Heart left ventricle (tissue), 16 donors: ENCODE measurements around the gene FMNL1. TPM values are rescaled to one million over a fixed set of nuclear protein-coding genes. Genes with fewer than 3 reads are reported as not detected.
A peak's percentile ranks its signal among the peaks of the same experiment; 100 is the strongest.

Experiments
- ATAC-seq, 4 donors: fragments of 200-7000 bp; cut with Tn5 transposase; one replicate each; pipeline ENCODE4 v1.9.1; 2020 to 2022; ENCODE audit warnings: moderate library complexity in 4 of 4, mild to moderate bottlenecking in 3 of 4, moderate number of reproducible peaks in 1 of 4
- DNase-seq, 5 donors: peaks; one replicate each; pipeline ENCODE4 v3.0.0-alpha.2; 2020
- H3K27ac ChIP-seq, 12 donors: fragments of 200-600 bp; sonication (generic) in 4 of 12; one replicate each; pipeline versions ENCODE4 v1.5.0 to v1.8.0; 2016 to 2022; ENCODE audit warnings: mild to moderate bottlenecking in 2 of 12
- H3K27me3 ChIP-seq, 9 donors: fragments of 200-600 bp; sonication (generic) in 2 of 9; one replicate each; pipeline versions ENCODE4 v1.5.1 to v1.8.0; 2016 to 2022; ENCODE audit warnings: mild to moderate bottlenecking in 3 of 9
- H3K36me3 ChIP-seq, 9 donors: fragments of 200-600 bp; sonication (generic) in 2 of 9; one replicate each; pipeline versions ENCODE4 v1.5.0 to v1.8.0; 2018 to 2022; ENCODE audit warnings: mild to moderate bottlenecking in 2 of 9
- H3K4me1 ChIP-seq, 12 donors: fragments of 200-600 bp; sonication (generic) in 4 of 12; one replicate each; pipeline versions ENCODE4 v1.5.0 to v1.8.0; 2016 to 2022; ENCODE audit warnings: mild to moderate bottlenecking in 3 of 12
- H3K4me3 ChIP-seq, 12 donors: fragments of 200-600 bp; sonication (generic) in 4 of 12; one replicate each; pipeline versions ENCODE4 v1.5.0 to v1.8.0; 2017 to 2022; ENCODE audit warnings: mild to moderate bottlenecking in 9 of 12, moderate library complexity in 4 of 12
- H3K9me3 ChIP-seq, 12 donors: fragments of 200-600 bp; sonication (generic) in 4 of 12; one replicate each; pipeline versions ENCODE4 v1.5.0 to v1.8.0; 2016 to 2022; ENCODE audit warnings: mild to moderate bottlenecking in 1 of 12
- CTCF ChIP-seq, 12 donors: fragments of 200-600 bp; sonication (generic) in 4 of 12; IDR thresholded peaks; one replicate each; pipeline versions ENCODE4 v1.5.0 to v1.8.0; 2018 to 2022; ENCODE audit warnings: antibody characterized with exemption in 12 of 12, mild to moderate bottlenecking in 5 of 12
- POLR2A ChIP-seq, 2 donors: fragments of 450-650 bp; IDR thresholded peaks; one replicate each; pipeline ENCODE4 v1.6.1; 2017; ENCODE audit warnings: antibody characterized with exemption in 2 of 2, mild to moderate bottlenecking in 2 of 2, moderate library complexity in 2 of 2
- WGBS, 4 donors: extraction: QIAGEN DNeasy Blood & Tissue Kit in 2 of 4; methylation state at CpG; one replicate each; pipeline versions ENCODE4 v1.1.5 to v1.1.7; 2013 to 2018; 5-methylcytosine and 5-hydroxymethylcytosine counted together
- intact Hi-C, 10 donors: fragments of 100-400 bp; cut with DNase I; formaldehyde crosslinking; loops; one replicate each; pipeline versions ENCODE4 v1.11.1 to v1.14.2; 2022
- polyA plus RNA-seq, 2 donors: library from polyadenylated mRNA; stranded (reverse); fragments of 200-250 nt; gene quantifications; one replicate each; pipeline ENCODE4 v1.2.3, GENCODE V29; 2013
- total RNA-seq, 9 donors: library from RNA; depleted of rRNA in 2 of 9; stranded (reverse); fragments of >200 nt in 2 of 9; fragmentation: NEBNext Ultra II Directional in 3 of 9; extraction: Animal tissue kit (Norgen Biotek cat#: 25700) in 3 of 9; gene quantifications; one replicate each; pipeline versions ENCODE4 v1.1.0 to v1.2.4, GENCODE V29; 2016 to 2023
- donor health status: ischemic (EF 13 %, LVEDD 7.1; RV severe dilation, severe dysfunction).
- donor health status: healthy with polysubstance abuse.
- donor health status: DM: no; HTN: yes; CAD: no.
- donor health status: DM: no; HTN: no; CAD: no.
- donor health status: ischemic (EF 25% LVEDD 6.9; RV normal size, moderate dysfunction).
- donor health status: ischemic (EF 25% LVEDD 5.7; RV mildly dilated, moderate dysfunction).
- donor health status: healthy.
- donor health status: DM: yes; HTN: yes; CAD: no.
- donor health status: ischemic (EF 35%, LVEDD 5.7; RV mildly dilated, moderate dysfunction).
- donor health status: nonischemic (EF 11% LVEDD 7.7; RV severe dilation, severe dysfunction).
- donor health status: DM: yes; HTN: yes; CAD: no.
- donor health status: PGD.
- donor health status: ischemic (EF 29% LVEDD 5.4; RV normal size, mild dysfunction).
- donor health status: nonischemic (EF 23%, LVEDD 6.1; RV moderate dilation, normal function).

FMNL1 gene
- total and polyA plus RNA-seq, 11 donors, result 5.4 to 52.8 (median 8.7) TPM

- TF ChIP-seq CTCF (IDR thresholded peaks at IDR 0.05) (no peak), POLR2A (IDR thresholded peaks at IDR 0.05) (no peak)
- peak overlapping the region in 10 of 12 donors; percentile 11 to 98 (median 52) for H3K27ac ChIP-seq
- no peaks in the 10 kb centered on the region for H3K36me3 ChIP-seq
- H3K4me1 ChIP-seq, result peaks cover 0 to 81% (median 53%) of the 10 kb centered on the region in 12 donors
- H3K27me3 ChIP-seq, result no peaks in the 10 kb centered on the region
- WGBS, 4 donors, result 73 to 79% (median 78%) methylated on average over 7 to 9 of the region's 9 CpGs
- ATAC-seq (no peak), DNase-seq (peak in 2 of 5 donors; percentile 24 to 42)
- intact Hi-C loops, result loop anchor here in 4 of 10 donors (5.0 kb wide), 4 partner anchors 38 to 93 kb away; partner anchors contain the start of genes SPATA32 (in 3 of the 4) and MAP3K14 (in 1 of the 4)
- H3K9me3 ChIP-seq, result no peaks in the 10 kb centered on the region
- H3K4me3 ChIP-seq, result peak overlapping the region in 4 of 12 donors; percentile 6 to 78 (median 58)
Measured at GRCh38 chr17:45224671-45225050, 3.0 kb downstream of the FMNL1 start.

- Histone ChIP-seq H3K9me3 (no peaks in the 10 kb centered on the region), H3K27ac (peak overlapping the region in 10 of 12 donors; percentile 11 to 98 (median 56)), H3K4me3 (peak overlapping the region in 4 of 12 donors; percentile 6 to 78 (median 58)), H3K36me3 (no peaks in the 10 kb centered on the region), H3K4me1 (peaks cover 0 to 84% (median 58%) of the 10 kb centered on the region in 12 donors), H3K27me3 (no peaks in the 10 kb centered on the region)
- TF ChIP-seq CTCF (IDR thresholded peaks at IDR 0.05) (no peak), POLR2A (IDR thresholded peaks at IDR 0.05) (no peak)
- 64 to 73% (median 68%) methylated on average over 3 to 7 of the region's 7 CpGs for WGBS, 4 donors
- intact Hi-C loops, result loop anchor here in 1 of 10 donors (5.0 kb wide), 1 partner anchor 37 kb away; the partner anchor contains the start of gene SPATA32
- DNase-seq (peak in 2 of 5 donors; percentile 30 to 59), ATAC-seq (no peak)
Measured at GRCh38 chr17:45225051-45225700, 3.5 kb downstream of the FMNL1 start.

- ATAC-seq, result peak; percentile 2 to 49 (median 36)
- 62 to 71% (median 66%) methylated on average over 9 to 11 of the region's 11 CpGs for WGBS, 4 donors
- TF ChIP-seq POLR2A (IDR thresholded peaks at IDR 0.05), result no peak
- TF ChIP-seq CTCF (IDR thresholded peaks at IDR 0.05), result no peak
- H3K9me3 ChIP-seq, result no peaks in the 10 kb centered on the region
- intact Hi-C loops, result loop anchor here in 1 of 10 donors (5.0 kb wide), 1 partner anchor 36 kb away; the partner anchor contains the start of gene SPATA32
- peak overlapping the region in 4 of 12 donors; percentile 28 to 78 (median 37) for H3K4me3 ChIP-seq
- peak; percentile 79 to 89 (median 84) for DNase-seq
- peak overlapping the region in 11 of 12 donors; percentile 54 to 98 (median 78) for H3K27ac ChIP-seq
- H3K27me3 ChIP-seq, result no peaks in the 10 kb centered on the region
- H3K4me1 ChIP-seq, result peaks cover 0 to 87% (median 62%) of the 10 kb centered on the region in 12 donors
- H3K36me3 ChIP-seq, result no peaks in the 10 kb centered on the region
Measured at GRCh38 chr17:45225964-45226530, 4.4 kb downstream of the FMNL1 start.

DNA sequence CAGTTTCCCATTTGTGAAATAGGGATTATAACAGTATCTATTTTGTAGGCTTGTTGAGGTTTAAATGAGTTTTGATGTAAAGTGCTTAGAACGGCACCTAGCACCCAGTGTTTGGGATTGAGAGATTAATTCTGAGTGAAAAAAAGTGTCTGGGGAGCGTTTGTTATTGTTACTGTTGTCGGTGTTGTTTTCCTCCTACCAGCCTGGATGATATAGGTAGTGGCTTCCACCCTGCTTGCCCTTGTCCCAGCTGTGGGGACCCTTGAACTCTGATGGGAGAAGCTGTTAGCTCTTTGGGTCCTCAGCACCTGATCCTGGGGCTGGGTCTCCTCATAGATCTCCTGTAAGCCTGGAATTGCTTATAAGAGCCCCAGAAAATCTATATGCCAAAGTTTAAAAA lies 4.9 kb downstream of the FMNL1 start:
- H3K27me3 ChIP-seq, result no peaks in the 10 kb centered on the region
- TF ChIP-seq CTCF (IDR thresholded peaks at IDR 0.05) (no peak), POLR2A (IDR thresholded peaks at IDR 0.05) (no peak)
- 75 to 85% (median 82%) methylated on average over 3 of the region's 3 CpGs for WGBS, 4 donors
- H3K4me3 ChIP-seq, result peak overlapping the region in 7 of 12 donors; percentile 11 to 78 (median 28)
- H3K9me3 ChIP-seq, result no peaks in the 10 kb centered on the region
- ATAC-seq, result no peak
- no peaks in the 10 kb centered on the region for H3K36me3 ChIP-seq
- H3K4me1 ChIP-seq, result peaks cover 0 to 89% (median 61%) of the 10 kb centered on the region in 12 donors
- peak overlapping the region in 11 of 12 donors; percentile 54 to 98 (median 78) for H3K27ac ChIP-seq
- intact Hi-C loops, result loop anchor here in 1 of 10 donors (5.0 kb wide), 1 partner anchor 36 kb away; the partner anchor contains the start of gene SPATA32
- peak in 1 of 5 donors; percentile 11 for DNase-seq
